SH-SY5Y (cell line): ENCODE results near the gene ERCC1.

ENCODE experiments used
- GATA2 ChIP-seq: IDR thresholded peaks from 2 replicates; pipeline ENCODE4 v1.6.1; 2011; ENCODE audit warnings: mild to moderate bottlenecking, low read depth, low read length
- GATA3 ChIP-seq: IDR thresholded peaks from 2 replicates; pipeline ENCODE4 v1.6.1; 2011; ENCODE audit warnings: low read depth, mild to moderate bottlenecking, low read length, moderate library complexity

- TF ChIP-seq GATA2 (no peak), GATA3 (no peak)
Measured at GRCh38 chr19:45463241-45463640, 39.5 kb upstream of the ERCC1 start.
